NCI-H2107 treated with DMSO at 0.1 percent for 48 hours (cell line): Measurements from ENCODE around the gene DPCD.

ENCODE experiments used
- DNase-seq: peaks from one replicate; lab custom pipeline; 2025; ENCODE audit not compliant: unreplicated experiment; lab: John Stamatoyannopoulos, UW

DPCD gene

GRCh38 chr10:101567165-101568006 lies 20.7 kb upstream of the DPCD start:
- DNase-seq = no peak

GRCh38 chr10:101568054-101568745 lies 19.9 kb upstream of the DPCD start:
- no peak for DNase-seq

GRCh38 chr10:101569323-101569621 lies 18.8 kb upstream of the DPCD start:
- DNase-seq = no peak

GRCh38 chr10:101569622-101570427 lies 18.3 kb upstream of the DPCD start:
- peak; percentile 33 for DNase-seq

GRCh38 chr10:101570428-101571270 lies 17.5 kb upstream of the DPCD start:
- DNase-seq = no peak

- no peak for DNase-seq
Measured at GRCh38 chr10:101571271-101571925, 16.7 kb upstream of the DPCD start.

- DNase-seq = no peak
Measured at GRCh38 chr10:101572126-101572525, 16.0 kb upstream of the DPCD start.

GRCh38 chr10:101572785-101573184 lies 15.3 kb upstream of the DPCD start:
- DNase-seq = no peak

GRCh38 chr10:101573885-101574753 lies 14.0 kb upstream of the DPCD start:
- no peak for DNase-seq

- no peak for DNase-seq
Measured at GRCh38 chr10:101575091-101575490, 13.0 kb upstream of the DPCD start.

GRCh38 chr10:101575580-101576210 lies 12.4 kb upstream of the DPCD start:
- DNase-seq = no peak

GRCh38 chr10:101576211-101576863 lies 11.8 kb upstream of the DPCD start:
- no peak for DNase-seq

GRCh38 chr10:101577121-101577871 lies 10.8 kb upstream of the DPCD start:
- DNase-seq = no peak

GRCh38 chr10:101578192-101578591 lies 9.9 kb upstream of the DPCD start:
- DNase-seq = no peak

- no peak for DNase-seq
Measured at GRCh38 chr10:101578803-101579515, 9.2 kb upstream of the DPCD start.

GRCh38 chr10:101579516-101579870 lies 8.6 kb upstream of the DPCD start:
- DNase-seq = no peak
